Keratinocyte (primary cell): ENCODE results near the gene RPL39L. TPM values are rescaled to one million over a fixed set of nuclear protein-coding genes. Genes with fewer than 3 reads are reported as not detected.

Experiments
- DNase-seq: peaks from one replicate; pipeline ENCODE4 v3.0.0-alpha.2; 2011; ENCODE audit warnings: low read depth, missing footprints, low spot score
- FAIRE-seq: peaks from 2 replicates; lab custom pipeline; 2011; peaks lifted over from hg19 to GRCh38; lab: Jason Lieb, UNC
- H2AFZ ChIP-seq: 2 replicates; pipeline ENCODE4 v1.6.0; 2012; ENCODE audit warnings: low read length, control low read depth, inconsistent platforms; ENCODE audit not compliant: control insufficient read depth
- H3K27ac ChIP-seq: 2 replicates; pipeline ENCODE4 v1.5.1; 2011; ENCODE audit warnings: low read length; ENCODE audit not compliant: control insufficient read depth, insufficient read depth
- H3K27me3 ChIP-seq: 3 replicates; pipeline ENCODE4 v1.6.0; 2011; ENCODE audit warnings: low read length; ENCODE audit not compliant: control insufficient read depth, insufficient read depth; ENCODE audit errors: extremely low read depth
- H3K36me3 ChIP-seq, 2 experiments: 2 replicates in 1 of 2; 3 replicates in 1 of 2; pipeline ENCODE4 v1.5.1; 2011; ENCODE audit warnings: low read length in 2 of 2, mild to moderate bottlenecking in 1 of 2; ENCODE audit not compliant: control insufficient read depth in 2 of 2, insufficient read depth in 2 of 2; ENCODE audit errors: extremely low read depth in 1 of 2
- H3K4me1 ChIP-seq: 3 replicates; pipeline ENCODE4 v1.5.1; 2011; ENCODE audit warnings: low read length; ENCODE audit not compliant: control insufficient read depth, insufficient read depth; ENCODE audit errors: extremely low read depth
- H3K4me2 ChIP-seq: 3 replicates; pipeline ENCODE4 v1.6.0; 2011; ENCODE audit warnings: low read depth, low read length; ENCODE audit not compliant: control insufficient read depth, insufficient read depth; ENCODE audit errors: extremely low read depth
- H3K4me3 ChIP-seq, 3 experiments: fragments of 200-600 bp in 1 of 3; sonication (generic) in 1 of 3; 2 replicates in 2 of 3; 3 replicates in 1 of 3; pipeline ENCODE4 v1.5.1; 2011 to 2016; ENCODE audit warnings: low read length in 3 of 3, mild to moderate bottlenecking in 3 of 3, control low read depth in 2 of 3, inconsistent platforms in 1 of 3, low read depth in 1 of 3, mixed read lengths in 1 of 3, mixed run types in 1 of 3, moderate library complexity in 1 of 3; ENCODE audit not compliant: control insufficient read depth in 2 of 3, insufficient read depth in 2 of 3; ENCODE audit errors: extremely low read depth in 1 of 3
- H3K79me2 ChIP-seq: 2 replicates; pipeline ENCODE4 v1.6.0; 2012; ENCODE audit warnings: low read length; ENCODE audit not compliant: control insufficient read depth, insufficient read depth
- H3K9ac ChIP-seq: 3 replicates; pipeline ENCODE4 v1.6.0; 2011; ENCODE audit warnings: low read length; ENCODE audit not compliant: control insufficient read depth, insufficient read depth; ENCODE audit errors: extremely low read depth
- H3K9me1 ChIP-seq: 3 replicates; pipeline ENCODE4 v1.6.0; 2011; ENCODE audit warnings: low read length; ENCODE audit not compliant: control insufficient read depth, insufficient read depth; ENCODE audit errors: extremely low read depth
- H3K9me3 ChIP-seq: 2 replicates; pipeline ENCODE4 v1.5.1; 2012; ENCODE audit warnings: low read depth, low read length; ENCODE audit not compliant: control insufficient read depth
- H4K20me1 ChIP-seq: 3 replicates; pipeline ENCODE4 v1.6.0; 2011; ENCODE audit warnings: low read length; ENCODE audit not compliant: control insufficient read depth, insufficient read depth; ENCODE audit errors: extremely low read depth
- EZH2 ChIP-seq: IDR thresholded peaks from one replicate; pipeline ENCODE4 v1.6.1; 2012; ENCODE audit warnings: inconsistent platforms, mild to moderate bottlenecking, low read length, moderate library complexity
- dilution Hi-C: fragments of 300-500 bp; cut with MboI; formaldehyde crosslinking; loops from one replicate; pipeline ENCODE4 v1.7.0; 2020; ENCODE audit warnings: low sequenced_read_pairs; ENCODE audit not compliant: extremely low pct_ligation_motif_present
- polyA plus RNA-seq, 5 experiments: library from polyadenylated mRNA; depleted of rRNA in 3 of 5; stranded (reverse) in 3 of 5; stranded (forward) in 1 of 5; unstranded in 1 of 5; fragments of >200 nt; gene quantifications; 1 replicate in 1 of 5; 2 replicates in 3 of 5; 3 replicates in 1 of 5; pipeline versions ENCODE4 v1.2.1 to v1.2.3, GENCODE V29; 2011 to 2012; ENCODE audit warnings: missing spikeins in 2 of 5, low read depth in 1 of 5, low replicate concordance in 1 of 5
- TF ChIP-seq, protein P1 (sequence below), 3 experiments: IDR thresholded peaks in 1 of 3; conservative IDR thresholded peaks in 1 of 3; optimal IDR thresholded peaks in 1 of 3; 2 replicates in 2 of 3; 3 replicates in 1 of 3; pipeline versions ENCODE3 to v1.5.1; 2011; ENCODE audit warnings: low read length in 3 of 3, mild to moderate bottlenecking in 3 of 3, moderate library complexity in 2 of 3, control low read depth in 1 of 3, inconsistent platforms in 1 of 3; ENCODE audit not compliant: insufficient read depth in 2 of 3; ENCODE audit errors: extremely low read depth in 1 of 3

Gene RPL39L
- polyA plus RNA-seq, 1 donor (not counting 4 experiments of a cell fraction or from before 2014, with no cell fraction given) = 20.0 TPM

DNA sequence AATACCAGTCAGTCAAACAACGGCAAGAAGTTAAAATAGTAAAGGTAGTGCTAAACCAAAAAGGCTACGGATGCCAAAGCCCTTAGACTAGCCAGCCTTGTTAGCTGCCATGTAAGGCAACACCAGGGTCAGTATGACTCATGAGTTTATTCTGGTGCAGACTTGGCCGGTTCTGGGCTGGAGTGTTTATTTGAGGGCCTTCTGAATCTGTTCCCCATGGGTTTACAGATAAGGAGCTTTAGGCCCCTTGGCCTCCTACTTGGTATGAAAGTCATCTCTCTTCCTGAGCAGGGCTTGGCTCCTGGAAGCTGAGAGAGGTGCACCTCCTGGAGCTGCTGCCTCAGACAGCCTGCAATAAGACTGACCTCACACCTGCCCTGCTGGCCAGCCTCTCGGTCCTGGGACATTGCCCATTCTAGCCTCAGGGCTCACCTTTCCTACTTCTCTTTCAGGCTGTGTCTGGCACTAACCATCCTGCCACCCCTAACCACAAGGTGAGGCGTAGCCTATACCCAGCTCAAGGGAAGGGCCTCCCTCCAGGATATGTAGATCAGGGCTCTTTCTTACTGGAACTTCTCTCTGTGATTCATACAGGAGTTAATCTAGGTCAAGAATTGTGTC lies 47.6 kb upstream of the RPL39L start:
- peak; percentile 58 for FAIRE-seq
- no peak overlapping the region for H3K9ac ChIP-seq
- no peak overlapping the region for H3K27ac ChIP-seq
- no peaks in the 10 kb centered on the region for H3K36me3 ChIP-seq
- no peaks in the 10 kb centered on the region for H3K79me2 ChIP-seq
- H3K27me3 ChIP-seq = no peaks in the 10 kb centered on the region
- no peak overlapping the region for H3K4me3 ChIP-seq
- H4K20me1 ChIP-seq = no peaks in the 10 kb centered on the region
- no peak for DNase-seq
- H3K9me1 ChIP-seq = no peaks in the 10 kb centered on the region
- H2AFZ ChIP-seq = no peak overlapping the region
- TF ChIP-seq EZH2 = no peak
- TF ChIP-seq, protein P1, sequence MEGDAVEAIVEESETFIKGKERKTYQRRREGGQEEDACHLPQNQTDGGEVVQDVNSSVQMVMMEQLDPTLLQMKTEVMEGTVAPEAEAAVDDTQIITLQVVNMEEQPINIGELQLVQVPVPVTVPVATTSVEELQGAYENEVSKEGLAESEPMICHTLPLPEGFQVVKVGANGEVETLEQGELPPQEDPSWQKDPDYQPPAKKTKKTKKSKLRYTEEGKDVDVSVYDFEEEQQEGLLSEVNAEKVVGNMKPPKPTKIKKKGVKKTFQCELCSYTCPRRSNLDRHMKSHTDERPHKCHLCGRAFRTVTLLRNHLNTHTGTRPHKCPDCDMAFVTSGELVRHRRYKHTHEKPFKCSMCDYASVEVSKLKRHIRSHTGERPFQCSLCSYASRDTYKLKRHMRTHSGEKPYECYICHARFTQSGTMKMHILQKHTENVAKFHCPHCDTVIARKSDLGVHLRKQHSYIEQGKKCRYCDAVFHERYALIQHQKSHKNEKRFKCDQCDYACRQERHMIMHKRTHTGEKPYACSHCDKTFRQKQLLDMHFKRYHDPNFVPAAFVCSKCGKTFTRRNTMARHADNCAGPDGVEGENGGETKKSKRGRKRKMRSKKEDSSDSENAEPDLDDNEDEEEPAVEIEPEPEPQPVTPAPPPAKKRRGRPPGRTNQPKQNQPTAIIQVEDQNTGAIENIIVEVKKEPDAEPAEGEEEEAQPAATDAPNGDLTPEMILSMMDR (optimal IDR thresholded peaks at IDR 0.05 in 1 of 3, IDR thresholded peaks at IDR 0.05 in 1 of 3, conservative IDR thresholded peaks at IDR 0.05 in 1 of 3; ENCODE audit: extremely low read depth in 1 of 3, insufficient read depth in 2 of 3, low read length in 3 of 3) = no peak
- peaks cover 30% of the 10 kb centered on the region for H3K4me1 ChIP-seq
- dilution Hi-C loops = no loop called here
- no peaks in the 10 kb centered on the region for H3K9me3 ChIP-seq
- H3K4me2 ChIP-seq = peak overlapping the region; percentile 20

DNA sequence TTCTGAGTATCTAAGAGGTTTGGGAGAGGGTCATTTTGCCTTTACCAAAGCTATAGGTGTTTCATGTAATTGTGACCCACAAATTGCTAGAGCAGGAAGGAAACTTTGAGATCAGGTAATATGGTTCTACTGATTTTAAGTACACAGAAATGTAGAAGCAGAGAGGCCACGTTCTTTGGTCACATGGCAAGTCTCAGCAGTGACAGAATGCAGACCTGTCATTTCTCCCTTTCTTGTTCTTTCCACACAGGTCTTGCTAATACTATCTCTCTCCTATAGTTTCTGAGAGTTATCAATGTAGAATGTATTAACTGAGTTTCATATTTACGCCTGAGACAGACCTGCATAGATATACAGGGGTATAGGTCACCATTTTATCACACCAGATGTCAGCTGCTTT lies 47.1 kb upstream of the RPL39L start:
- Histone ChIP-seq H3K9me1 (no peaks in the 10 kb centered on the region), H3K27ac (no peak overlapping the region), H3K4me1 (peaks cover 28% of the 10 kb centered on the region), H3K27me3 (no peaks in the 10 kb centered on the region), H2AFZ (no peak overlapping the region), H3K36me3 (no peaks in the 10 kb centered on the region), H3K9me3 (no peaks in the 10 kb centered on the region), H3K79me2 (no peaks in the 10 kb centered on the region), H4K20me1 (no peaks in the 10 kb centered on the region), H3K4me2 (peak overlapping the region; percentile 20), H3K9ac (no peak overlapping the region), H3K4me3 (no peak overlapping the region)
- FAIRE-seq (no peak), DNase-seq (no peak)
- TF ChIP-seq, protein P1 (optimal IDR thresholded peaks at IDR 0.05 in 1 of 3, IDR thresholded peaks at IDR 0.05 in 1 of 3, conservative IDR thresholded peaks at IDR 0.05 in 1 of 3; ENCODE audit: extremely low read depth in 1 of 3, insufficient read depth in 2 of 3, low read length in 3 of 3) = no peak
- no peak for TF ChIP-seq EZH2
- dilution Hi-C loops = no loop called here
